PC-3 (cell line): ENCODE measurements around the gene RAI2.

ENCODE experiments used
- EZH2 ChIP-seq: fragments of 300-600 bp; sonication (generic); IDR thresholded peaks from one replicate; pipeline ENCODE4 v1.6.1; 2017; ENCODE audit warnings: antibody characterized with exemption, mild to moderate bottlenecking, low read length; ENCODE audit not compliant: unreplicated experiment
- TF ChIP-seq, protein P1 (sequence below): fragments of 300-600 bp; sonication (generic); conservative IDR thresholded peaks from 2 replicates; pipeline ENCODE4 v1.5.1; 2017; ENCODE audit warnings: antibody characterized with exemption, low read depth, mild to moderate bottlenecking, low read length

DNA sequence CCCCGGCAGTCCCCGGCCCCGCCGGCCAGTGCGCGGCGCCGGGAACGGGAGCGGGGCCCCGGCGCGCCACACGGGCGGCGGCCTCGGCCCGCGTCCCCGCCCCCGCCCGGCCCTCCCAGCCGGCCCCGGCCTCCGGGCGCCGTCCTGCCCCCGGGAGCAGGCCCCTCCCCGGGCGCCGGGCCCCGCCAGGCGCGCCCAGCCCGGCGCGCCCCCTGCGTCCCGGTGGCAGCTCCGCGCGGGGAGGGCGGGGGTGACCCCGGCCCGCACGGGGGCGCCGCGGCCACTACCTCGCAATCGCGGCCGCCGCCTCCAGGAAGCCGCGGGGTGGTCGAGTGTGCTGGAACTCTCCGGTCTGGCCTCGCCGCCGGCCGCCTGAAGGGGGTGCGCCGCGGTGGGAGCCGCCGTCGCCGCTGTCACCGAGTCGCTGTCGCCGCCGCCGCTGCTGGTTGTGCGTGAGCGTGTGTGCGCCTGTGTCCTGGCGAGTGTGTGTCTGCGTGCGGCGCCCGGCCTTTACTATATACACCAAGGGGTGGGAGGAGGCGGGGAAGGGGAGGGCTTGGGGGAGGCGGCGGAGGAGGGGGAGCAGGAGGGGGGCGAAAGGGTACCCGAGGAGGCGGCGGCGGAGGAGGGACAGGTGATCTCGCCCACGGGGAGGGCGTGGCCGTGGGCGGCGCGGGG lies at the start of gene RAI2:
- TF ChIP-seq, protein P1, sequence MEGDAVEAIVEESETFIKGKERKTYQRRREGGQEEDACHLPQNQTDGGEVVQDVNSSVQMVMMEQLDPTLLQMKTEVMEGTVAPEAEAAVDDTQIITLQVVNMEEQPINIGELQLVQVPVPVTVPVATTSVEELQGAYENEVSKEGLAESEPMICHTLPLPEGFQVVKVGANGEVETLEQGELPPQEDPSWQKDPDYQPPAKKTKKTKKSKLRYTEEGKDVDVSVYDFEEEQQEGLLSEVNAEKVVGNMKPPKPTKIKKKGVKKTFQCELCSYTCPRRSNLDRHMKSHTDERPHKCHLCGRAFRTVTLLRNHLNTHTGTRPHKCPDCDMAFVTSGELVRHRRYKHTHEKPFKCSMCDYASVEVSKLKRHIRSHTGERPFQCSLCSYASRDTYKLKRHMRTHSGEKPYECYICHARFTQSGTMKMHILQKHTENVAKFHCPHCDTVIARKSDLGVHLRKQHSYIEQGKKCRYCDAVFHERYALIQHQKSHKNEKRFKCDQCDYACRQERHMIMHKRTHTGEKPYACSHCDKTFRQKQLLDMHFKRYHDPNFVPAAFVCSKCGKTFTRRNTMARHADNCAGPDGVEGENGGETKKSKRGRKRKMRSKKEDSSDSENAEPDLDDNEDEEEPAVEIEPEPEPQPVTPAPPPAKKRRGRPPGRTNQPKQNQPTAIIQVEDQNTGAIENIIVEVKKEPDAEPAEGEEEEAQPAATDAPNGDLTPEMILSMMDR: no peak
- TF ChIP-seq EZH2: no peak
